ENCODE measurements around the gene DCDC1.

DNA sequence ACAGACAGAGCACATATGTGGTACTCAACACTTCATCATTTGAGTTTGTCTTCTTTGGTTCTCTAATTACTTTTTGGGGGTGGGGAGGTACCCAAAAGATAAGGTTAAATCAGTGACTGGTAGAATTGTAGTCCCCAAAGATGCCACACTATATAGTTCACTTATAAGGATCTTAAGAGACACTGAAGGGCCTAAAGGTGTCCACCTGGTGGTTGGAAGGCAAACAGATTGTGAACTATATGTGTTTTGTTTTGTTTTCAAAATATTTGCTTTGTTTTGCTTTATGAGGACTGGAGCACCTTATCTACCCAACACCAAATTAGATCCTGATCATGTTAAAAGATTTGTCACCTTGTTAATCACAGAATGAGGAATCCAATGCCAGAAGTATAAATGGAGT is 136.1 kb downstream of the DCDC1 start:
- TF ChIP-seq, protein P1, sequence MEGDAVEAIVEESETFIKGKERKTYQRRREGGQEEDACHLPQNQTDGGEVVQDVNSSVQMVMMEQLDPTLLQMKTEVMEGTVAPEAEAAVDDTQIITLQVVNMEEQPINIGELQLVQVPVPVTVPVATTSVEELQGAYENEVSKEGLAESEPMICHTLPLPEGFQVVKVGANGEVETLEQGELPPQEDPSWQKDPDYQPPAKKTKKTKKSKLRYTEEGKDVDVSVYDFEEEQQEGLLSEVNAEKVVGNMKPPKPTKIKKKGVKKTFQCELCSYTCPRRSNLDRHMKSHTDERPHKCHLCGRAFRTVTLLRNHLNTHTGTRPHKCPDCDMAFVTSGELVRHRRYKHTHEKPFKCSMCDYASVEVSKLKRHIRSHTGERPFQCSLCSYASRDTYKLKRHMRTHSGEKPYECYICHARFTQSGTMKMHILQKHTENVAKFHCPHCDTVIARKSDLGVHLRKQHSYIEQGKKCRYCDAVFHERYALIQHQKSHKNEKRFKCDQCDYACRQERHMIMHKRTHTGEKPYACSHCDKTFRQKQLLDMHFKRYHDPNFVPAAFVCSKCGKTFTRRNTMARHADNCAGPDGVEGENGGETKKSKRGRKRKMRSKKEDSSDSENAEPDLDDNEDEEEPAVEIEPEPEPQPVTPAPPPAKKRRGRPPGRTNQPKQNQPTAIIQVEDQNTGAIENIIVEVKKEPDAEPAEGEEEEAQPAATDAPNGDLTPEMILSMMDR (conservative IDR thresholded peaks at IDR 0.05) = peak; percentile 56
- no peak for TF ChIP-seq ZFX (IDR thresholded peaks at IDR 0.05)

All from C4-2B (cell line).